NCI-H1105 treated with DMSO at 0.1 percent for 48 hours (cell line): ENCODE data around the gene IRX4.
A peak's percentile ranks its signal among the peaks of the same experiment; 100 is the strongest.
"Not testable (repeated sequence)": the region's sequence is repeated elsewhere in the genome, so short reads cannot be mapped to it uniquely, and the experiment has no call there.

Source experiments
- DNase-seq: peaks from one replicate; lab custom pipeline; 2025; lab: John Stamatoyannopoulos, UW

The IRX4 gene

GRCh38 chr5:1877103-1878049, 5.3 kb downstream of the IRX4 start:
- DNase-seq = no peak

- no peak for DNase-seq
Observed at GRCh38 chr5:1876660-1877064, 6.1 kb downstream of the IRX4 start.

DNA sequence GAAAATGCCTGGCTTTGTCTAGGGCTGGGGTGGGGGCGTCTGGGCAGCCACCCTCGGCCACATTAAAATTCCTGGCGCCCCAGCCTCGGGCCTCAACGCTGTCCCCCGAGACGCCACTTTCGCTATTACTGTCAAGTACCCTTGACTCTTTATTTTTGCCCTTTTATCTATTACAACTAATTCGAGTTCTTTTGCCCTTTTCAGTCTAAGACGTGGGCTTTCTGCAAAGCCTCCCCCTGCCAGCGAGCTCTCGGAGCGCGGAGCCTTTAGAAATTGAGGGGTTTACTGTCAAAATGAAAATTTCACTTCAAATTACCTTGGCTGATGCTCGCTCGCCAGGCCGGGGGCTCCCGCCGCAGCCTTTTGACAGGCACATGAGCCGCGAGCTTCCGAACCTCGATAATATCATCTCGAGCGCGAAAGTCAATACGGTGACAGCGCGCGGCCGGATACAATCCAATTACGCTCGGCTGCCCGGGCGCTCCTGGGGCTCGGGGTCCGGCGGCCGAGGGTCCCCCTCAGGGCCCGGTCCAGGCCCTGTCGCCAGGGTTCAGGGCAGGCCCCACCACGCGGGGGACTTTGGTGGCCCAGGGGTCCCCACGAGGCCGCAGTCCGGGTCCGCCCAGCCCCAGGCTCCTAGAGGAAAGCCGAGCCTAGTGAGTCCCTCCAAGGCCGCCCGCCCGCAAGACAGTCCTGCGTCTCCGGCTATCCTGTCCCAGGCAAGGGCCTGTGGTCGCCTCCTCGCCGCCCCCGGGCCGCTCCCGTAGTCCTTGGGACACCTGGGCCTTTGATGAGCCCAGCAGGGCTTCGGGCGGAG, 6.7 kb downstream of the IRX4 start:
- DNase-seq = peak; percentile 23

DNA sequence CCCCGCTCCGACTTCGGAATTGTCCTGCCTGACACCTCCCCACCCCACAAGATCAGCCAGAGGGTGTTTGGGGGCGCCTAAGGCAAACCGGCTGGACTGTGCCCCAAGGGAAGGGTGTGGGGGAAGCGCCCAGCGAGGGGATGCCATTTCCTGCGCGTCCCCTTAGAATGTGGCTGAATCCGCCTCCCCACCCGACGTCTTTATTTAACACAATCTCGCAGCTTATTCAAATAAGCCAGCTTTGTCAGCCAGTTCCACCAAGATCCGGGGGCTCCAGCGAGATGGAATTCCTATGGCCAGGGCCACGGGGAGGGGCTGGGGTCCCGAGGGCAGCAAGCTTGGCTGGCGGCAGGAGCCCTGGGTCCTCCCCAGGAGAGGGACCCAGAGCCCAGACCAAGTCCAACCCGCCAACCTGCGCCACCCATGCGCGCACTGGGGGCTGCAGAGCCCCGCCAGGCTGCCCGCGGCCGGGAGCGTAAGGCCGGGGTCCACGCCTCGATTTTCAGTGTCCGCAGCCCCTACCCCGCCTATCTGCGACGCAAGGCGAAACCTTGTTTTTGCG, 7.4 kb downstream of the IRX4 start:
- no peak for DNase-seq

GRCh38 chr5:1874771-1875220, 7.9 kb downstream of the IRX4 start:
- peak; percentile 71 for DNase-seq

GRCh38 chr5:1874348-1874747, 8.4 kb downstream of the IRX4 start:
- peak; percentile 71 for DNase-seq

GRCh38 chr5:1873243-1873959, 9.3 kb downstream of the IRX4 start:
- DNase-seq = no peak

GRCh38 chr5:1871441-1871840, 11.3 kb downstream of the IRX4 start:
- no peak for DNase-seq

DNA sequence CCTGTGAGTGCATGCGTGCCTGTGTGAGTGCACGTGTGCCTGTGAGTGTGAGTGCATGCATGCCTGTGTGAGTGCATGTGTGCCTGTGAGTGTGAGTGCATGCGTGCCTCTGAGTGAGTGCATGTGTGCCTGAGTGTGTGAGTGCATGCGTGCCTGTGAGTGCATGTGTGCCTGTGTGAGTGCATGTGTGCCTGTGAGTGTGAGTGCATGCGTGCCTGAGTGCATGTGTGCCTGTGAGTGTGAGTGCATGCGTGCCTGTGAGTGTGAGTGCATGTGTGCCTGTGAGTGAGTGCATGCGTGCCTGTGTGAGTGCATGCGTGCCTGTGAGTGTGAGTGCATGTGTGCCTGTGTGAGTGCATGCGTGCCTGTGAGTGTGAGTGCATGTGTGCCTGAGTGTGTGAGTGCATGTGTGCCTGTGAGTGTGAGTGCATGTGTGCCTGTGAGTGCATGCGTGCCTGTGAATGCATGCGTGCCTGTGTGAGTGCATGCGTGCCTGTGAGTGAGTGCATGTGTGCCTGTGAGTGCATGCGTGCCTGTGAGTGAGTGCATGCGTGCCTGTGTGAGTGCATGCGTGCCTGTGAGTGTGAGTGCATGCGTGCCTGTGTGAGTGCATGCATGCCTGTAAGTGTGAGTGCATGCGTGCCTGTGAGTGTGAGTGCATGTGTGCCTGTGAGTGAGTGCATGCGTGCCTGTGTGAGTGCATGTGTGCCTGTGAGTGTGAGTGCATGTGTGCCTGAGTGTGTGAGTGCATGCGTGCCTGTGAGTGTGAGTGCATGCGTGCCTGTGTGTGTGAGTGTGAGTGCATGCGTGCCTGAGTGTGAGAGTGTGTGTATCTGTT, 12.1 kb downstream of the IRX4 start:
- DNase-seq = not testable (repeated sequence)

GRCh38 chr5:1868886-1869475, 13.7 kb downstream of the IRX4 start:
- DNase-seq = no peak

DNA sequence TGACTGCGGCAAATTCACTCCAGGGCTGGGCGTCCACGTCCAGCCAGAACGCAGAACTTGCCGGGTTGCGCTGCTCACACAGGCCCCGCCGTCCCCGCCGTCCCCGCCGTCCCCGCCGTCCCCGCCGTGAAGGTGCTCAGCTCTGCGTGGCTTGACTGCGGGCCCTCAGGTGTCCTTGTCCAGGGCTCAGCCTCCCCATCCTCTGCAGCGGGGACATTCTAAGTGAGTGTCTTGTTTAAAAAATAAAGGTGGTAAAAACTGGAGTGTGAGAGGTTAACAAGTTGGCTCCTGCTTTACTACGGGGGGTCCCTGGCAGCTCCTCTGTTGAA, 14.9 kb downstream of the IRX4 start:
- no peak for DNase-seq

- DNase-seq = no peak
Observed at GRCh38 chr5:1867114-1867814, 15.5 kb downstream of the IRX4 start.

DNA sequence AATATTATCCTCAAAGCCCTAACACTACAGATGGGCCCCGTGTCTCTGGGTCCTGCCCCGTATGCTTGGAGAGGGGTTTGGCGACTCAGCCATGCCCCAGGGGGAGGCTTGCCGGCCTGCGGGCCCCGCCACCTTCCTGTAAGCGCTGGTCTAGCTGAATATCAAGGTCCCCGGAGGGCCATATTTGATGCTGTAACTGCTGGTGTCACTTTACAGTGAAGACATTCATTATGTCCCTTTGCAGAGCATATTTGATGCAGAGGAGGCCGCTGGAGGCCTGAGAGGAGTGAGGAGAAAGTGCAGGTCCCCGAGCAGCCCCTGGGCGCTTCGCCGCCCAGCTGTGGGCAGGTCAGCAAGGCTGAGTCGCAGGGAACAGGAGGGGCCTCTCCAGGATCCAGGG, 16.8 kb downstream of the IRX4 start:
- DNase-seq = no peak

GRCh38 chr5:1865486-1865885, 17.2 kb downstream of the IRX4 start:
- no peak for DNase-seq

GRCh38 chr5:1864896-1865440, 17.8 kb downstream of the IRX4 start:
- DNase-seq = no peak

DNA sequence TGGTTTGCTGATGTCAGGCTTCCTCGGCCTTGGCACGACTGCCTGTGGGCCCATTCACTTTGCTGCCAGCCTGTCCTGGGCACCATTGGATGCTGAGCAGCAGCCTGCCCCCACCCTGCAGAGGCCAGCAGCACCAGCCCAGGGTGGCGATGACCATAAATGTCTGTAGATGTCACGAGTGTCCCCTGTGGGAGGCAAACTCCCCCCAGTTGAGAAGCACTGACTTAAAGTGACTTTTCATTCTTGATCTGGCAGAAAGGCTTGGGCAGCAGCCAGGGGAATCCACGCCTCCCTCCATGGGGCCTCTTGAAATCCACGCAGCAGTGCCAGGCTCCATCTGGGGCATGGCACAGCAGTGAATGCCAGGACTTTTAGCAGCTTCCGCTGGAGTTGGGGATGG, 21.8 kb downstream of the IRX4 start:
- DNase-seq = no peak

DNA sequence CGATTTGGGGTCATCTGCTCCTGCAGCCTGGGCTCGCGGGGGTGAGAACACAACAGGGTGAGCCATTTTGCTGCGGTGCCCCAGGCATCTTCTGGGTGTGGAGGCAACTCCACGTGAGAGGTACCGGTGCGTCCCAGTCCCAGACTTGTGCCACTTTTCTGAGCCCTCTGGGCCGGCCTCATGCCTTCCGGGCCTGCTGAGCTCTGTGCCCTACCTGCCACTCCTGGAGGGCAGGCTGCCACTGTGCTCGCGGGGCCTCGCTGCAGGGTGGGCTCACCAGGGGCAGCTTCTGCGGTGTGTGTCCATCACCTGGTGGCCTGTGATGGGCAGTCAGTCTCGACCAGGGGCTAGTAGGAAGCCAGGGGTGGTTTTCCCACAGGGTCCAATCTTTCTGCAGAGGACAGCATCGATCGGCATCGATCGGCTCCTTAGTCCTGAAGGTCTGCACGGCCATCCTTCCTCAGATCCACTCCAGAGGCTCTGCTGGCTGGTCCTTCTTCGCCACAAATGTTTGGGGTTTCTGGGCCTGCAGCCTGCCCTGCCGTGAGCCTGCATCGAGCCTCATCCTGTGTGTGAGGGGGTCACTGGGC, 22.6 kb downstream of the IRX4 start:
- no peak for DNase-seq

GRCh38 chr5:1859099-1859498, 23.6 kb downstream of the IRX4 start:
- DNase-seq = no peak

GRCh38 chr5:1858436-1858835, 24.3 kb downstream of the IRX4 start:
- DNase-seq = no peak

DNA sequence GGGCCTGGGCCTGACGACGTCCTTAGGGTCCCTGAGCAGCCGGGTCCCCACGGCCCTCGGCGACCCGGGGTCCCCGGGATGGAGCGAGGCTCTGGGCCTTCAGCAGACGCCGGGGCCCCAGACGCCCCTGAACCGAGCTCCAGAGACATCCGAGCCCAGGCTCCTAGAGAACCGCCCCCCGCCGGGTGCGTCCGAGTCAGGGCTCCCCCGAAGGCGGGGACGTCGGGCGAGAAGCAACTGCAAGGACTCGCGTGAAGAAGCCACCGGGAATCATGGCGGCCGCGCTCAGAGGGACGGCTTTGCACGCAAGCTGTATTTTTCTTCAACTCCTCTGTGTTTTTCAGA, 25.5 kb downstream of the IRX4 start:
- no peak for DNase-seq
